GM19035 (cell line): ENCODE data around the gene DUOX2.
"Not testable (repeated sequence)": the region's sequence is repeated elsewhere in the genome, so short reads cannot be mapped to it uniquely, and the experiment has no call there.

ENCODE experiments used
- ATAC-seq: cut with Tn5 transposase; IDR thresholded peaks from one replicate; pipeline ENCODE4 v1.9.1; 2021; ENCODE audit not compliant: unreplicated experiment

The DUOX2 gene

GRCh38 chr15:45120081-45120972 is 6.4 kb upstream of the DUOX2 start:
- no peak for ATAC-seq

- no peak for ATAC-seq
These were observed 5.0 kb upstream of the DUOX2 start for GRCh38 chr15:45118996-45119395.

- peak; percentile 91 for ATAC-seq
These were observed 4.2 kb upstream of the DUOX2 start for GRCh38 chr15:45118131-45118588.

GRCh38 chr15:45117308-45118130 is 3.5 kb upstream of the DUOX2 start:
- peak; percentile 11 for ATAC-seq

GRCh38 chr15:45116482-45117307 is 2.7 kb upstream of the DUOX2 start:
- ATAC-seq: no peak

- ATAC-seq: no peak
These were observed 2.1 kb upstream of the DUOX2 start for GRCh38 chr15:45116006-45116481.

GRCh38 chr15:45115312-45115820 is 1.4 kb upstream of the DUOX2 start:
- ATAC-seq: no peak

GRCh38 chr15:45114751-45115085 is 746 bp upstream of the DUOX2 start:
- ATAC-seq: no peak

GRCh38 chr15:45113380-45113990 is 487 bp downstream of the DUOX2 start:
- ATAC-seq: no peak

- ATAC-seq: no peak
These were observed 1.2 kb downstream of the DUOX2 start for GRCh38 chr15:45112591-45113379.

GRCh38 chr15:45112143-45112590 is 1.8 kb downstream of the DUOX2 start:
- ATAC-seq: no peak

GRCh38 chr15:45111390-45112142 is 2.4 kb downstream of the DUOX2 start:
- no peak for ATAC-seq

GRCh38 chr15:45110256-45110820 is 3.6 kb downstream of the DUOX2 start:
- no peak for ATAC-seq

GRCh38 chr15:45107941-45108630 is 5.9 kb downstream of the DUOX2 start:
- no peak for ATAC-seq

- ATAC-seq: no peak
These were observed 7.8 kb downstream of the DUOX2 start for GRCh38 chr15:45106002-45106790.

GRCh38 chr15:45105586-45105985 is 8.4 kb downstream of the DUOX2 start:
- no peak for ATAC-seq

- ATAC-seq: not testable (repeated sequence)
These were observed 9.8 kb downstream of the DUOX2 start for GRCh38 chr15:45104170-45104569.
